Activated CD8-positive, alpha-beta T cell treated with anti-CD3 and anti-CD28 coated beads for 36 hours (primary cell): ENCODE data around the gene LIN54. TPM values are rescaled to one million over a fixed set of nuclear protein-coding genes. Genes with fewer than 3 reads are reported as not detected.

ENCODE experiments used
- ATAC-seq: fragments of 200-7000 bp; cut with Tn5 transposase; one replicate; pipeline ENCODE4 v1.10.0; 2021; ENCODE audit warnings: mild to moderate bottlenecking, moderate library complexity
- CTCF ChIA-PET: fragments of 350-600 bp; sonication (Branson Sonifier 250); formaldehyde crosslinking; loops from one replicate; lab custom pipeline; 2021; ENCODE audit warnings: antibody characterized with exemption; lab: Charles Lee
- POLR2A ChIA-PET: fragments of 350-600 bp; sonication (Branson Sonifier 250); formaldehyde crosslinking; loops from one replicate; lab custom pipeline; 2021; ENCODE audit warnings: antibody characterized with exemption; lab: Charles Lee
- DNase-seq: peaks from one replicate; pipeline ENCODE4 v3.0.0-alpha.2; 2020
- H3K27ac Mint-ChIP-seq: one replicate; pipeline ENCODE4 v1.8.0; 2021; ENCODE audit warnings: mild to moderate bottlenecking, mixed read lengths
- H3K27me3 Mint-ChIP-seq: one replicate; pipeline ENCODE4 v1.8.0; 2021; ENCODE audit warnings: mixed read lengths
- H3K36me3 Mint-ChIP-seq: one replicate; pipeline ENCODE4 v1.8.0; 2021; ENCODE audit warnings: low read depth, mixed read lengths
- H3K4me1 Mint-ChIP-seq: one replicate; pipeline ENCODE4 v1.8.0; 2021; ENCODE audit warnings: low read depth, mixed read lengths
- H3K4me3 Mint-ChIP-seq: one replicate; pipeline ENCODE4 v1.8.0; 2021; ENCODE audit warnings: mild to moderate bottlenecking, moderate library complexity, mixed read lengths
- H3K9me3 Mint-ChIP-seq: one replicate; pipeline ENCODE4 v1.8.0; 2021; ENCODE audit warnings: mixed read lengths
- CTCF ChIP-seq: fragments of 200-600 bp; IDR thresholded peaks from one replicate; pipeline ENCODE4 v1.8.0; 2022; ENCODE audit warnings: antibody characterized with exemption, mild to moderate bottlenecking
- intact Hi-C: fragments of 100-400 bp; cut with micrococcal nuclease; formaldehyde crosslinking; loops from one replicate; pipeline ENCODE4 v1.10.0; 2022
- total RNA-seq, 2 experiments: library from RNA; stranded (reverse); gene quantifications; one replicate each; pipeline ENCODE4 v1.2.3, GENCODE V29; 2021

The LIN54 gene
- total RNA-seq, 2 experiments from 2014 or later, result 28.0 to 29.1 TPM

GRCh38 chr4:82901183-82901718, 109.4 kb downstream of the LIN54 start:
- CTCF ChIA-PET, result interaction anchor here (1.8 to 3.0 kb wide), 3 partner anchors 50 to 111 kb away, joined by 4 to 10 read pairs (median 8); partner anchors contain the start of gene LIN54
- no peak for ATAC-seq

GRCh38 chr4:82900411-82901182, 110.0 kb downstream of the LIN54 start, which contains the start of gene THAP9:
Gene THAP9, plus strand, starts transcription at chr4:82900735. Its CDS starts 68 bp downstream, at chr4:82900803.
- Mint-ChIP-seq H3K4me1 (peaks cover 47% of the 10 kb centered on the region), H3K27ac (no peak within 1 kb of the TSS), H3K27me3 (no peaks in the 10 kb centered on the region), H3K4me3 (no peak within 1 kb of the TSS), H3K9me3 (no peaks in the 10 kb centered on the region), H3K36me3 (peaks cover 12% of the 10 kb centered on the region)
- intact Hi-C loops, result loop anchor here (2.0 to 10.0 kb wide), 6 partner anchors 112 to 526 kb away; partner anchors contain the start of genes COPS4, COQ2, HNRNPD and LIN54
- POLR2A ChIA-PET, result interaction anchor here (0.6 to 3.3 kb wide), 9 partner anchors 9 to 528 kb away, joined by 3 to 18 read pairs (median 5); partner anchors contain the start of genes HNRNPDL, LIN54 and SEC31A
- DNase-seq (peak; percentile 99), ATAC-seq (peak; percentile 90)
- CTCF ChIA-PET, result interaction anchor here (1.5 to 3.8 kb wide), 6 partner anchors 11 to 137 kb away, joined by 3 to 14 read pairs (median 7); partner anchors contain the start of genes LIN54 and SEC31A
- TF ChIP-seq CTCF, result no peak

More at GRCh38 chr4:82901183-82901718, 109.4 kb downstream of the LIN54 start:
- no peaks in the 10 kb centered on the region for H3K9me3 Mint-ChIP-seq
- no peak for DNase-seq
- TF ChIP-seq CTCF, result no peak
- no peaks in the 10 kb centered on the region for H3K27me3 Mint-ChIP-seq
- peaks cover 49% of the 10 kb centered on the region for H3K4me1 Mint-ChIP-seq
- no peak overlapping the region for H3K27ac Mint-ChIP-seq
- POLR2A ChIA-PET, result interaction anchor here (0.6 to 3.3 kb wide), 3 partner anchors 10 to 111 kb away, joined by 3 to 18 read pairs (median 9); partner anchors contain the start of genes LIN54 and SEC31A
- intact Hi-C loops, result loop anchor here (2.0 to 10.0 kb wide), 6 partner anchors 111 to 526 kb away; partner anchors contain the start of genes COPS4, COQ2, HNRNPD and LIN54
- H3K4me3 Mint-ChIP-seq, result no peak overlapping the region
- peaks cover 13% of the 10 kb centered on the region for H3K36me3 Mint-ChIP-seq

- Mint-ChIP-seq H3K4me1 (peaks cover 45% of the 10 kb centered on the region), H3K9me3 (no peaks in the 10 kb centered on the region), H3K27me3 (no peaks in the 10 kb centered on the region), H3K36me3 (peaks cover 12% of the 10 kb centered on the region), H3K4me3 (no peak overlapping the region), H3K27ac (no peak overlapping the region)
- ChIA-PET CTCF (interaction anchor here (0.9 to 3.8 kb wide), 8 partner anchors 10 to 360 kb away, joined by 3 to 14 read pairs (median 5); partner anchors contain the start of genes COPS4, LIN54 and SEC31A), POLR2A (interaction anchor here (0.7 to 1.9 kb wide), 11 partner anchors 9 to 527 kb away, joined by 3 to 11 read pairs (median 4); partner anchors contain the start of genes HNRNPDL and SEC31A)
- peak; percentile 3 for ATAC-seq
- intact Hi-C loops, result loop anchor here (2.0 to 10.0 kb wide), 6 partner anchors 112 to 525 kb away; partner anchors contain the start of genes COPS4, COQ2, HNRNPD and LIN54
- DNase-seq, result no peak
- no peak for TF ChIP-seq CTCF
These were observed 110.6 kb downstream of the LIN54 start for GRCh38 chr4:82900066-82900410.

GRCh38 chr4:82899374-82900065, 111.1 kb downstream of the LIN54 start:
- ATAC-seq (no peak), DNase-seq (no peak)
- H3K27me3 Mint-ChIP-seq, result no peaks in the 10 kb centered on the region
- H3K27ac Mint-ChIP-seq, result no peak overlapping the region
- ChIA-PET POLR2A (interaction anchor here (0.7 to 1.9 kb wide), 11 partner anchors 8 to 527 kb away, joined by 3 to 11 read pairs (median 4); partner anchors contain the start of genes HNRNPDL and SEC31A), CTCF (interaction anchor here (0.9 to 3.8 kb wide), 9 partner anchors 10 to 361 kb away, joined by 3 to 14 read pairs (median 5); partner anchors contain the start of genes COPS4, LIN54 and SEC31A)
- no peak overlapping the region for H3K4me3 Mint-ChIP-seq
- H3K4me1 Mint-ChIP-seq, result peaks cover 43% of the 10 kb centered on the region
- H3K9me3 Mint-ChIP-seq, result no peaks in the 10 kb centered on the region
- H3K36me3 Mint-ChIP-seq, result peaks cover 17% of the 10 kb centered on the region
- intact Hi-C loops, result loop anchor here (2.0 to 10.0 kb wide), 7 partner anchors 113 to 525 kb away; partner anchors contain the start of genes COPS4, COQ2, HNRNPD and LIN54
- no peak for TF ChIP-seq CTCF
